A673 (cell line): ENCODE measurements around the gene DNAJB13. TPM values are rescaled to one million over a fixed set of nuclear protein-coding genes. Genes with fewer than 3 reads are reported as not detected.

ENCODE experiments used
- BruUV-seq: library from RNA; stranded (reverse); fragments of 400-500 nt; replicated peaks from 2 replicates; lab custom pipeline; 2021; lab: Mats Ljungman, UMichigan
- CTCF ChIA-PET: fragments of 300-600 bp; sonication (Branson Sonifier 250); formaldehyde crosslinking; loops from one replicate; lab custom pipeline; 2022; ENCODE audit warnings: antibody characterized with exemption; lab: Charles Lee
- POLR2A ChIA-PET: fragments of 300-600 bp; sonication (Branson Sonifier 250); formaldehyde crosslinking; loops from one replicate; lab custom pipeline; 2022; ENCODE audit warnings: antibody characterized with exemption; ENCODE audit not compliant: low non-redundant PET; lab: Charles Lee
- DNase-seq: peaks from one replicate; pipeline ENCODE4 v3.0.0-alpha.2; 2015; ENCODE audit warnings: low spot score
- H3K27ac ChIP-seq: fragments of 200-600 bp; sonication (generic); 2 replicates; pipeline ENCODE4 v1.5.1; 2016; ENCODE audit warnings: mixed run types, low read depth, mild to moderate bottlenecking, mixed read lengths, antibody characterized with exemption, low read length; ENCODE audit not compliant: poor library complexity, severe bottlenecking
- H3K27me3 ChIP-seq: fragments of 200-600 bp; sonication (generic); replicated peaks from 2 replicates; pipeline ENCODE4 v1.6.1; 2017; ENCODE audit warnings: mixed run types, low read depth, mild to moderate bottlenecking, mixed read lengths, antibody characterized with exemption, low read length; ENCODE audit not compliant: insufficient read depth, poor library complexity
- H3K36me3 ChIP-seq: fragments of 200-600 bp; sonication (generic); 2 replicates; pipeline ENCODE4 v1.6.1; 2016; ENCODE audit warnings: mixed run types, mild to moderate bottlenecking, mixed read lengths, antibody characterized with exemption, low read length; ENCODE audit not compliant: insufficient read depth, poor library complexity, severe bottlenecking
- H3K4me1 ChIP-seq: fragments of 200-600 bp; sonication (generic); 2 replicates; pipeline ENCODE4 v1.6.1; 2017; ENCODE audit warnings: mixed run types, mild to moderate bottlenecking, mixed read lengths, antibody characterized with exemption, low read length; ENCODE audit not compliant: insufficient read depth, poor library complexity, severe bottlenecking
- H3K4me3 ChIP-seq: fragments of 200-600 bp; sonication (generic); 2 replicates; pipeline ENCODE4 v1.5.1; 2016; ENCODE audit warnings: low read depth, mixed run types, mild to moderate bottlenecking, mixed read lengths, low read length; ENCODE audit not compliant: poor library complexity, severe bottlenecking
- H3K9me3 ChIP-seq: fragments of 200-600 bp; sonication (generic); 2 replicates; pipeline ENCODE4 v1.6.1; 2016; ENCODE audit warnings: mixed run types, low read depth, mild to moderate bottlenecking, mixed read lengths, antibody characterized with exemption, low read length; ENCODE audit not compliant: poor library complexity, severe bottlenecking
- CTCF ChIP-seq: fragments of 300-800, 200-600 bp; sonication (generic); conservative IDR thresholded peaks from 2 replicates; pipeline ENCODE4 v1.5.1; 2017; ENCODE audit warnings: low read depth, mild to moderate bottlenecking, antibody characterized with exemption, low read length, moderate library complexity, mixed read lengths
- EZH2 ChIP-seq: fragments of 200-600 bp; sonication (generic); IDR thresholded peaks from 2 replicates; pipeline ENCODE4 v1.6.1; 2017; ENCODE audit warnings: borderline replicate concordance, low read depth, mild to moderate bottlenecking, mixed read lengths, antibody characterized with exemption, low read length; ENCODE audit not compliant: poor library complexity, severe bottlenecking
- intact Hi-C: fragments of 100-400 bp; cut with micrococcal nuclease; formaldehyde crosslinking; loops from one replicate; pipeline ENCODE4 v1.10.0; 2022; ENCODE audit not compliant: unreplicated experiment
- total RNA-seq: library from RNA; stranded (reverse); gene quantifications from 2 replicates; pipeline ENCODE4 v1.2.3, GENCODE V29; 2021

The DNAJB13 gene
- total RNA-seq, 1 experiment from 2014 or later = 0.41 TPM

GRCh38 chr11:73995247-73995646, 44.4 kb downstream of the DNAJB13 start:
- Histone ChIP-seq H3K36me3 (no peaks in the 10 kb centered on the region), H3K4me3 (no peak overlapping the region), H3K4me1 (no peaks in the 10 kb centered on the region), H3K27ac (no peak overlapping the region), H3K27me3 (no peaks in the 10 kb centered on the region), H3K9me3 (no peaks in the 10 kb centered on the region)
- BruUV-seq = no TSS peak
- intact Hi-C loops = no loop called here
- TF ChIP-seq EZH2 (no peak), CTCF (no peak)
- ChIA-PET CTCF (no interaction called here), POLR2A (no interaction called here)
- no peak for DNase-seq

- H3K4me3 ChIP-seq = no peak overlapping the region
- no TSS peak for BruUV-seq
- TF ChIP-seq EZH2 (no peak), CTCF (no peak)
- ChIA-PET POLR2A (no interaction called here), CTCF (no interaction called here)
- peaks cover under 1% of the 10 kb centered on the region for H3K4me1 ChIP-seq
- DNase-seq = no peak
- H3K27ac ChIP-seq = no peak overlapping the region
- H3K36me3 ChIP-seq = no peaks in the 10 kb centered on the region
- H3K27me3 ChIP-seq = no peaks in the 10 kb centered on the region
- intact Hi-C loops = no loop called here
- H3K9me3 ChIP-seq = no peaks in the 10 kb centered on the region
Observed at GRCh38 chr11:73995731-73996130, 44.9 kb downstream of the DNAJB13 start.

GRCh38 chr11:73996161-73996747, 45.4 kb downstream of the DNAJB13 start:
- POLR2A ChIA-PET = no interaction called here
- H3K27ac ChIP-seq = no peak overlapping the region
- no peaks in the 10 kb centered on the region for H3K36me3 ChIP-seq
- no TSS peak for BruUV-seq
- H3K4me1 ChIP-seq = peaks cover 5% of the 10 kb centered on the region
- intact Hi-C loops = no loop called here
- no peak for TF ChIP-seq CTCF
- TF ChIP-seq EZH2 = no peak
- H3K4me3 ChIP-seq = no peak overlapping the region
- H3K9me3 ChIP-seq = no peaks in the 10 kb centered on the region
- H3K27me3 ChIP-seq = no peaks in the 10 kb centered on the region
- CTCF ChIA-PET = no interaction called here
- DNase-seq = no peak
